HEK293 (cell line): ENCODE measurements around the gene ARHGAP8.
A peak's percentile ranks its signal among the peaks of the same experiment; 100 is the strongest.

Experiments
- CTCF ChIA-PET: fragments of 350-600 bp; formaldehyde crosslinking; extraction: SDS; loops from one replicate; lab custom pipeline; 2021; ENCODE audit warnings: antibody characterized with exemption; lab: Yijun Ruan, JAX
- POLR2A ChIA-PET: fragments of 300-600 bp; formaldehyde crosslinking; extraction: SDS; loops from one replicate; lab custom pipeline; 2020; ENCODE audit warnings: antibody characterized with exemption, inconsistent platforms; lab: Yijun Ruan, JAX
- H3K27ac ChIP-seq: fragments of 200-500 bp; sonication (Bioruptor generic); 2 replicates; pipeline ENCODE4 v1.5.1; 2014; ENCODE audit warnings: low read depth, low read length, control low read depth, inconsistent platforms; ENCODE audit errors: extremely low read depth
- H3K36me3 ChIP-seq, 2 experiments: fragments of 200-500 bp in 1 of 2; sonication (Bioruptor generic) in 1 of 2; 1 replicate in 1 of 2; 2 replicates in 1 of 2; pipeline ENCODE4 v1.5.1; 2014 to 2017; ENCODE audit warnings: inconsistent platforms in 2 of 2, low read length in 2 of 2; ENCODE audit not compliant: control insufficient read depth in 2 of 2, insufficient read depth in 1 of 2
- H3K4me1 ChIP-seq: fragments of 200-500 bp; sonication (Bioruptor generic); 2 replicates; pipeline ENCODE4 v1.5.1; 2014; ENCODE audit warnings: mild to moderate bottlenecking, low read length, inconsistent platforms; ENCODE audit not compliant: control insufficient read depth, insufficient read depth
- H3K4me3 ChIP-seq: 2 replicates; pipeline ENCODE4 v1.5.1; 2011; ENCODE audit warnings: low read depth, mild to moderate bottlenecking, control low read depth, low read length, moderate library complexity
- H3K9me3 ChIP-seq: fragments of 200-500 bp; sonication (Bioruptor generic); 2 replicates; pipeline ENCODE4 v1.5.1; 2014; ENCODE audit warnings: low read depth, low read length, inconsistent platforms; ENCODE audit not compliant: control insufficient read depth, insufficient read depth
- MYNN ChIP-seq: fragments of 450-650 bp; formaldehyde crosslinking; IDR thresholded peaks from 2 replicates; pipeline ENCODE4 v1.5.1; 2016; ENCODE audit warnings: missing biosample characterization, missing genetic modification characterization, borderline replicate concordance
- ZEB2 ChIP-seq: fragments of 450-650 bp; formaldehyde crosslinking; IDR thresholded peaks from 2 replicates; pipeline ENCODE4 v1.5.1; 2016; ENCODE audit warnings: missing biosample characterization, missing genetic modification characterization
- ZNF10 ChIP-seq: fragments of 450-650 bp; formaldehyde crosslinking; IDR thresholded peaks from 2 replicates; pipeline ENCODE4 v1.5.1; 2017; ENCODE audit warnings: missing biosample characterization, missing genetic modification characterization
- ZNF140 ChIP-seq: fragments of 450-650 bp; formaldehyde crosslinking; IDR thresholded peaks from 2 replicates; pipeline ENCODE4 v1.5.1; 2016; ENCODE audit warnings: missing biosample characterization, missing genetic modification characterization
- ZNF16 ChIP-seq: fragments of 450-650 bp; formaldehyde crosslinking; IDR thresholded peaks from 2 replicates; pipeline ENCODE4 v1.5.1; 2016; ENCODE audit warnings: low read depth, missing biosample characterization, missing genetic modification characterization
- ZNF274 ChIP-seq, 2 experiments: fragments of 200-500 bp in 1 of 2; fragments of 450-650 bp in 1 of 2; sonication (Bioruptor generic) in 1 of 2; formaldehyde crosslinking in 1 of 2; IDR thresholded peaks; 2 replicates each; pipeline versions ENCODE4 v1.5.1 to v1.6.1; 2014 to 2016; ENCODE audit warnings: borderline replicate concordance in 1 of 2, inconsistent platforms in 1 of 2, low read length in 1 of 2, missing biosample characterization in 1 of 2, missing genetic modification characterization in 1 of 2
- ZNF394 ChIP-seq: fragments of 450-650 bp; formaldehyde crosslinking; IDR thresholded peaks from 2 replicates; pipeline ENCODE4 v1.5.1; 2016; ENCODE audit warnings: missing biosample characterization, missing genetic modification characterization, mild to moderate bottlenecking, moderate library complexity, borderline replicate concordance
- ZNF521 ChIP-seq: fragments of 450-650 bp; formaldehyde crosslinking; IDR thresholded peaks from 2 replicates; pipeline ENCODE4 v1.5.1; 2017; ENCODE audit warnings: missing biosample characterization, mild to moderate bottlenecking, missing genetic modification characterization
- ZNF530 ChIP-seq: fragments of 450-650 bp; formaldehyde crosslinking; IDR thresholded peaks from 2 replicates; pipeline ENCODE4 v1.5.1; 2016; ENCODE audit warnings: low read depth, missing biosample characterization, missing genetic modification characterization
- ZNF658 ChIP-seq: fragments of 450-650 bp; formaldehyde crosslinking; IDR thresholded peaks from 2 replicates; pipeline ENCODE4; 2016; ENCODE audit warnings: missing biosample characterization, missing genetic modification characterization
- TF ChIP-seq, protein P1 (sequence below): fragments of 450-650 bp; formaldehyde crosslinking; IDR thresholded peaks from 2 replicates; pipeline ENCODE4 v1.5.1; 2016; ENCODE audit warnings: missing biosample characterization, missing genetic modification characterization
- TF ChIP-seq, protein P2 (sequence below): fragments of 450-650 bp; formaldehyde crosslinking; optimal IDR thresholded peaks from 2 replicates; pipeline ENCODE3; 2016; ENCODE audit warnings: missing biosample characterization, mild to moderate bottlenecking, missing genetic modification characterization
- TF ChIP-seq, protein P3 (sequence below): fragments of 450-650 bp; formaldehyde crosslinking; IDR thresholded peaks from 2 replicates; pipeline ENCODE4 v1.5.1; 2017; ENCODE audit warnings: missing biosample characterization, missing genetic modification characterization
- TF ChIP-seq, protein P4 (sequence below): fragments of 450-650 bp; formaldehyde crosslinking; IDR thresholded peaks from 2 replicates; pipeline ENCODE4 v1.5.1; 2016; ENCODE audit warnings: missing biosample characterization, missing genetic modification characterization
- TF ChIP-seq, protein P5 (sequence below): fragments of 450-650 bp; formaldehyde crosslinking; IDR thresholded peaks from 2 replicates; pipeline ENCODE4 v1.5.0; 2017; ENCODE audit warnings: missing biosample characterization, missing genetic modification characterization, borderline replicate concordance
- TF ChIP-seq, protein P6 (sequence below): fragments of 450-650 bp; formaldehyde crosslinking; IDR thresholded peaks from 2 replicates; pipeline ENCODE4 v1.5.1; 2016; ENCODE audit warnings: missing biosample characterization, missing genetic modification characterization
- TF ChIP-seq, protein P7 (sequence below): fragments of 450-650 bp; formaldehyde crosslinking; IDR thresholded peaks from 2 replicates; pipeline ENCODE4 v1.5.1; 2016; ENCODE audit warnings: missing biosample characterization, missing genetic modification characterization
- TF ChIP-seq, protein P8 (sequence below): fragments of 450-650 bp; formaldehyde crosslinking; IDR thresholded peaks from 2 replicates; pipeline ENCODE4 v1.5.1; 2017; ENCODE audit warnings: missing biosample characterization, missing genetic modification characterization

ARHGAP8 gene

DNA sequence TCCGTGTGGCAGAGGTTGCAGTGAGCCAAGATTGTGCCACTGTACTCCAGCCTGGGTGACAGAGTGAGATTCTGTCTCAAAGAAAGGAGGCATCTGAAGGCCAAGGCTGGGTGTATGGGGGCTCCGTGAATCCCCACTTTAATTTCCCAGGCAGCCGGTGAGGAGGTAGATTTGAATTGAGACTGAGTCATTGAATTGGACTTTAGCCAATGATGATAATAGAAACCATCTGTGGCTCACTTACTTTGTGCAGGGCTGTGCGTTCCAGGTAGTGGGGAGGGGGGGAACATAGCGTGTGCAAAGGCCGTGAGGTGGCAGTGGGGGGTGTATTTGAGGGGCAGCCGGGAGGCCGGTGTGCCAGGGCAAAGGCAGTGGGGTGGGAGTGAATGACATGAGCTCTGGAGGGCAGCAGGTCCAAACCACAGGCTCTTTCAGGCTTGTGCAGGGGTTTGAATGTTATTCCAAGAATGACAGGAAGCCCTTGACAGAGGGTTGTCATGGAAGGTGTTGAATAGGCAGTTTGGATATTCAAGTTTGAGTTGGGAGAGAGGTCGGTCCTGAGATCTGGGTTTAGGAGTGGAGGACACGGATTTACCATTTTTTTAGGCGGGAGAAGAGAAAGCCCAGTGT is 6.1 kb downstream of the ARHGAP8 start:
- POLR2A ChIA-PET = interaction anchor here (0.6 kb wide), 1 partner anchor 481 kb away, joined by 3 read pairs; no protein-coding TSS in a partner anchor
- Histone ChIP-seq H3K4me3 (no peak overlapping the region), H3K27ac (no peak overlapping the region), H3K4me1 (peaks cover 21% of the 10 kb centered on the region), H3K36me3 (no peaks in the 10 kb centered on the region; a peak in 1 of 3 replicates), H3K9me3 (no peaks in the 10 kb centered on the region)
- CTCF ChIA-PET = interaction anchor here (0.8 to 1.5 kb wide), 2 partner anchors 60 to 74 kb away, joined by 3 to 4 read pairs; no protein-coding TSS in a partner anchor
- TF ChIP-seq, protein P1, sequence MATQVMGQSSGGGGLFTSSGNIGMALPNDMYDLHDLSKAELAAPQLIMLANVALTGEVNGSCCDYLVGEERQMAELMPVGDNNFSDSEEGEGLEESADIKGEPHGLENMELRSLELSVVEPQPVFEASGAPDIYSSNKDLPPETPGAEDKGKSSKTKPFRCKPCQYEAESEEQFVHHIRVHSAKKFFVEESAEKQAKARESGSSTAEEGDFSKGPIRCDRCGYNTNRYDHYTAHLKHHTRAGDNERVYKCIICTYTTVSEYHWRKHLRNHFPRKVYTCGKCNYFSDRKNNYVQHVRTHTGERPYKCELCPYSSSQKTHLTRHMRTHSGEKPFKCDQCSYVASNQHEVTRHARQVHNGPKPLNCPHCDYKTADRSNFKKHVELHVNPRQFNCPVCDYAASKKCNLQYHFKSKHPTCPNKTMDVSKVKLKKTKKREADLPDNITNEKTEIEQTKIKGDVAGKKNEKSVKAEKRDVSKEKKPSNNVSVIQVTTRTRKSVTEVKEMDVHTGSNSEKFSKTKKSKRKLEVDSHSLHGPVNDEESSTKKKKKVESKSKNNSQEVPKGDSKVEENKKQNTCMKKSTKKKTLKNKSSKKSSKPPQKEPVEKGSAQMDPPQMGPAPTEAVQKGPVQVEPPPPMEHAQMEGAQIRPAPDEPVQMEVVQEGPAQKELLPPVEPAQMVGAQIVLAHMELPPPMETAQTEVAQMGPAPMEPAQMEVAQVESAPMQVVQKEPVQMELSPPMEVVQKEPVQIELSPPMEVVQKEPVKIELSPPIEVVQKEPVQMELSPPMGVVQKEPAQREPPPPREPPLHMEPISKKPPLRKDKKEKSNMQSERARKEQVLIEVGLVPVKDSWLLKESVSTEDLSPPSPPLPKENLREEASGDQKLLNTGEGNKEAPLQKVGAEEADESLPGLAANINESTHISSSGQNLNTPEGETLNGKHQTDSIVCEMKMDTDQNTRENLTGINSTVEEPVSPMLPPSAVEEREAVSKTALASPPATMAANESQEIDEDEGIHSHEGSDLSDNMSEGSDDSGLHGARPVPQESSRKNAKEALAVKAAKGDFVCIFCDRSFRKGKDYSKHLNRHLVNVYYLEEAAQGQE (tag by site-specific recombination) = no peak
- TF ChIP-seq MYNN (no peak), ZNF274 (IDR thresholded peaks at IDR 0.05; ENCODE audit: low read length) (no peak), ZNF274 (tag by site-specific recombination; IDR thresholded peaks at IDR 0.05; ENCODE audit: borderline replicate concordance) (no peak), ZNF16 (tag by site-specific recombination) (no peak), ZNF140 (tag by site-specific recombination) (no peak), ZNF530 (tag by site-specific recombination) (no peak), ZNF658 (tag by site-specific recombination) (no peak), ZNF10 (no peak), ZNF521 (tag by site-specific recombination) (no peak), ZNF394 (tag by site-specific recombination) (no peak), ZEB2 (peak; percentile 51; the same call in 1 of the 2 replicates)
- TF ChIP-seq, protein P2, sequence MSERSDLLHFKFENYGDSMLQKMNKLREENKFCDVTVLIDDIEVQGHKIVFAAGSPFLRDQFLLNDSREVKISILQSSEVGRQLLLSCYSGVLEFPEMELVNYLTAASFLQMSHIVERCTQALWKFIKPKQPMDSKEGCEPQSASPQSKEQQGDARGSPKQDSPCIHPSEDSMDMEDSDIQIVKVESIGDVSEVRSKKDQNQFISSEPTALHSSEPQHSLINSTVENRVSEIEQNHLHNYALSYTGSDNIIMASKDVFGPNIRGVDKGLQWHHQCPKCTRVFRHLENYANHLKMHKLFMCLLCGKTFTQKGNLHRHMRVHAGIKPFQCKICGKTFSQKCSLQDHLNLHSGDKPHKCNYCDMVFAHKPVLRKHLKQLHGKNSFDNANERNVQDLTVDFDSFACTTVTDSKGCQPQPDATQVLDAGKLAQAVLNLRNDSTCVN (tag by site-specific recombination) = no peak
- TF ChIP-seq, protein P3, sequence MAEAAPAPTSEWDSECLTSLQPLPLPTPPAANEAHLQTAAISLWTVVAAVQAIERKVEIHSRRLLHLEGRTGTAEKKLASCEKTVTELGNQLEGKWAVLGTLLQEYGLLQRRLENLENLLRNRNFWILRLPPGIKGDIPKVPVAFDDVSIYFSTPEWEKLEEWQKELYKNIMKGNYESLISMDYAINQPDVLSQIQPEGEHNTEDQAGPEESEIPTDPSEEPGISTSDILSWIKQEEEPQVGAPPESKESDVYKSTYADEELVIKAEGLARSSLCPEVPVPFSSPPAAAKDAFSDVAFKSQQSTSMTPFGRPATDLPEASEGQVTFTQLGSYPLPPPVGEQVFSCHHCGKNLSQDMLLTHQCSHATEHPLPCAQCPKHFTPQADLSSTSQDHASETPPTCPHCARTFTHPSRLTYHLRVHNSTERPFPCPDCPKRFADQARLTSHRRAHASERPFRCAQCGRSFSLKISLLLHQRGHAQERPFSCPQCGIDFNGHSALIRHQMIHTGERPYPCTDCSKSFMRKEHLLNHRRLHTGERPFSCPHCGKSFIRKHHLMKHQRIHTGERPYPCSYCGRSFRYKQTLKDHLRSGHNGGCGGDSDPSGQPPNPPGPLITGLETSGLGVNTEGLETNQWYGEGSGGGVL (tag by site-specific recombination) = peak; percentile 96
- TF ChIP-seq, protein P4, sequence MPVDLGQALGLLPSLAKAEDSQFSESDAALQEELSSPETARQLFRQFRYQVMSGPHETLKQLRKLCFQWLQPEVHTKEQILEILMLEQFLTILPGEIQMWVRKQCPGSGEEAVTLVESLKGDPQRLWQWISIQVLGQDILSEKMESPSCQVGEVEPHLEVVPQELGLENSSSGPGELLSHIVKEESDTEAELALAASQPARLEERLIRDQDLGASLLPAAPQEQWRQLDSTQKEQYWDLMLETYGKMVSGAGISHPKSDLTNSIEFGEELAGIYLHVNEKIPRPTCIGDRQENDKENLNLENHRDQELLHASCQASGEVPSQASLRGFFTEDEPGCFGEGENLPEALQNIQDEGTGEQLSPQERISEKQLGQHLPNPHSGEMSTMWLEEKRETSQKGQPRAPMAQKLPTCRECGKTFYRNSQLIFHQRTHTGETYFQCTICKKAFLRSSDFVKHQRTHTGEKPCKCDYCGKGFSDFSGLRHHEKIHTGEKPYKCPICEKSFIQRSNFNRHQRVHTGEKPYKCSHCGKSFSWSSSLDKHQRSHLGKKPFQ (tag by site-specific recombination) = no peak
- TF ChIP-seq, protein P5, sequence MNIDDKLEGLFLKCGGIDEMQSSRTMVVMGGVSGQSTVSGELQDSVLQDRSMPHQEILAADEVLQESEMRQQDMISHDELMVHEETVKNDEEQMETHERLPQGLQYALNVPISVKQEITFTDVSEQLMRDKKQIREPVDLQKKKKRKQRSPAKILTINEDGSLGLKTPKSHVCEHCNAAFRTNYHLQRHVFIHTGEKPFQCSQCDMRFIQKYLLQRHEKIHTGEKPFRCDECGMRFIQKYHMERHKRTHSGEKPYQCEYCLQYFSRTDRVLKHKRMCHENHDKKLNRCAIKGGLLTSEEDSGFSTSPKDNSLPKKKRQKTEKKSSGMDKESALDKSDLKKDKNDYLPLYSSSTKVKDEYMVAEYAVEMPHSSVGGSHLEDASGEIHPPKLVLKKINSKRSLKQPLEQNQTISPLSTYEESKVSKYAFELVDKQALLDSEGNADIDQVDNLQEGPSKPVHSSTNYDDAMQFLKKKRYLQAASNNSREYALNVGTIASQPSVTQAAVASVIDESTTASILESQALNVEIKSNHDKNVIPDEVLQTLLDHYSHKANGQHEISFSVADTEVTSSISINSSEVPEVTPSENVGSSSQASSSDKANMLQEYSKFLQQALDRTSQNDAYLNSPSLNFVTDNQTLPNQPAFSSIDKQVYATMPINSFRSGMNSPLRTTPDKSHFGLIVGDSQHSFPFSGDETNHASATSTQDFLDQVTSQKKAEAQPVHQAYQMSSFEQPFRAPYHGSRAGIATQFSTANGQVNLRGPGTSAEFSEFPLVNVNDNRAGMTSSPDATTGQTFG (tag by site-specific recombination) = no peak
- TF ChIP-seq, protein P6, sequence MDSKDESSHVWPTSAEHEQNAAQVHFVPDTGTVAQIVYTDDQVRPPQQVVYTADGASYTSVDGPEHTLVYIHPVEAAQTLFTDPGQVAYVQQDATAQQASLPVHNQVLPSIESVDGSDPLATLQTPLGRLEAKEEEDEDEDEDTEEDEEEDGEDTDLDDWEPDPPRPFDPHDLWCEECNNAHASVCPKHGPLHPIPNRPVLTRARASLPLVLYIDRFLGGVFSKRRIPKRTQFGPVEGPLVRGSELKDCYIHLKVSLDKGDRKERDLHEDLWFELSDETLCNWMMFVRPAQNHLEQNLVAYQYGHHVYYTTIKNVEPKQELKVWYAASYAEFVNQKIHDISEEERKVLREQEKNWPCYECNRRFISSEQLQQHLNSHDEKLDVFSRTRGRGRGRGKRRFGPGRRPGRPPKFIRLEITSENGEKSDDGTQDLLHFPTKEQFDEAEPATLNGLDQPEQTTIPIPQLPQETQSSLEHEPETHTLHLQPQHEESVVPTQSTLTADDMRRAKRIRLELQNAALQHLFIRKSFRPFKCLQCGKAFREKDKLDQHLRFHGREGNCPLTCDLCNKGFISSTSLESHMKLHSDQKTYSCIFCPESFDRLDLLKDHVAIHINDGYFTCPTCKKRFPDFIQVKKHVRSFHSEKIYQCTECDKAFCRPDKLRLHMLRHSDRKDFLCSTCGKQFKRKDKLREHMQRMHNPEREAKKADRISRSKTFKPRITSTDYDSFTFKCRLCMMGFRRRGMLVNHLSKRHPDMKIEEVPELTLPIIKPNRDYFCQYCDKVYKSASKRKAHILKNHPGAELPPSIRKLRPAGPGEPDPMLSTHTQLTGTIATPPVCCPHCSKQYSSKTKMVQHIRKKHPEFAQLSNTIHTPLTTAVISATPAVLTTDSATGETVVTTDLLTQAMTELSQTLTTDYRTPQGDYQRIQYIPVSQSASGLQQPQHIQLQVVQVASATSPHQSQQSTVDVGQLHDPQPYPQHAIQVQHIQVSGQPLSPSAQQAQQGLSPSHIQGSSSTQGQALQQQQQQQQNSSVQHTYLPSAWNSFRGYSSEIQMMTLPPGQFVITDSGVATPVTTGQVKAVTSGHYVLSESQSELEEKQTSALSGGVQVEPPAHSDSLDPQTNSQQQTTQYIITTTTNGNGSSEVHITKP (tag by site-specific recombination) = peak; percentile 59
- TF ChIP-seq, protein P7, sequence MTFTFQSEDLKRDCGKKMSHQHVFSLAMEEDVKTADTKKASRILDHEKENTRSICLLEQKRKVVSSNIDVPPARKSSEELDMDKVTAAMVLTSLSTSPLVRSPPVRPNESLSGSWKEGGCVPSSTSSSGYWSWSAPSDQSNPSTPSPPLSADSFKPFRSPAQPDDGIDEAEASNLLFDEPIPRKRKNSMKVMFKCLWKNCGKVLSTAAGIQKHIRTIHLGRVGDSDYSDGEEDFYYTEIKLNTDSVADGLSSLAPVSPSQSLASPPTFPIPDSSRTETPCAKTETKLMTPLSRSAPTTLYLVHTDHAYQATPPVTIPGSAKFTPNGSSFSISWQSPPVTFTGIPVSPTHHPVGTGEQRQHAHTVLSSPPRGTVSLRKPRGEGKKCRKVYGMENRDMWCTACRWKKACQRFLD (tag by site-specific recombination) = no peak
- TF ChIP-seq, protein P8, sequence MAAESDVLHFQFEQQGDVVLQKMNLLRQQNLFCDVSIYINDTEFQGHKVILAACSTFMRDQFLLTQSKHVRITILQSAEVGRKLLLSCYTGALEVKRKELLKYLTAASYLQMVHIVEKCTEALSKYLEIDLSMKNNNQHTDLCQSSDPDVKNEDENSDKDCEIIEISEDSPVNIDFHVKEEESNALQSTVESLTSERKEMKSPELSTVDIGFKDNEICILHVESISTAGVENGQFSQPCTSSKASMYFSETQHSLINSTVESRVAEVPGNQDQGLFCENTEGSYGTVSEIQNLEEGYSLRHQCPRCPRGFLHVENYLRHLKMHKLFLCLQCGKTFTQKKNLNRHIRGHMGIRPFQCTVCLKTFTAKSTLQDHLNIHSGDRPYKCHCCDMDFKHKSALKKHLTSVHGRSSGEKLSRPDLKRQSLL = no peak
